GM21619 (cell line): Measurements from ENCODE around the gene JMJD8.

Experiments used
- ATAC-seq: cut with Tn5 transposase; IDR thresholded peaks from one replicate; pipeline ENCODE4 v1.9.1; 2021; ENCODE audit not compliant: unreplicated experiment

Gene JMJD8

DNA sequence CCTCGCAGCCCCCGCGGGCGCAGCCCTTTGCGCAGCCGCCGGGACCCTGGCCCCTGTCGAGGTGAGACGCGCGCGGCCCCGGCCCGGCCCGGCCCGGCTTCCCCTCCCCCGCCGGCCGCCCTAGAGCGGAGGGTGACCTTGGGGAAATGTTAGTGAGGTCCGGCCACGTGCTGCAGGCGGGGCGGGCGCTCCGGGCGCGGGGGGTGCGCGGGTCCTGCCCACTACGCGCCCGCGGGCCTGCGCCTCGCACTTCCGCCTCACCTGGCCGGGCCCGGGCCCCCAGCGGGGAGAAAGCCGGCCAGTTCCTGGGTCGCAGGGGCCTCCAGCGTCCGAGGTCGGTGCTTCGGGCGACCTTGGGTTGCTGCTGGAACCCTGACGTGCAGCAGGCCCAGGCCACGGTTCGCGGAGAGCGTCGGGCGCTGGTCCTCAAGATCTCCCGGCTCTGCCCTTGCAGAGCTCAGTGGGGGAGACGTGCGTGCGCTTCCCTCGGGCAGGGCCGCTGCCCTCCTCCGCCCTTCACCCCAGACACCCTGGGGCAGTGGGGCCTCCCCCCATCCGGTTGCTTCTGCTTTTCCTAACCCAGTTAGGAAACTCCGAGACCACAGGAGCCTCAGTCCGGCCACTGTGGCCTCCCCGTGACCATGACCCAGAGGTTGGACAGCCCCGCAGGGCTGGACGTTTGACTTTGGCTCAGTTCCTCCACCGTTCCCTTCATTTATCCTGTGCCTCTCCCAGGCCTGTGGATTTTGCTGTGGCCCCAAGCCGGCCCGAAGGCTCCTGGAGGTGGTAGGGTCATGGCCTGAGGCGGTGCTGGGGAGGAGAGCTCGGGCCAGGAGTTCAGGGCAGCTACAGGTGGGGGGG lies 41.7 kb downstream of the JMJD8 start:
- ATAC-seq: peak; percentile 34

DNA sequence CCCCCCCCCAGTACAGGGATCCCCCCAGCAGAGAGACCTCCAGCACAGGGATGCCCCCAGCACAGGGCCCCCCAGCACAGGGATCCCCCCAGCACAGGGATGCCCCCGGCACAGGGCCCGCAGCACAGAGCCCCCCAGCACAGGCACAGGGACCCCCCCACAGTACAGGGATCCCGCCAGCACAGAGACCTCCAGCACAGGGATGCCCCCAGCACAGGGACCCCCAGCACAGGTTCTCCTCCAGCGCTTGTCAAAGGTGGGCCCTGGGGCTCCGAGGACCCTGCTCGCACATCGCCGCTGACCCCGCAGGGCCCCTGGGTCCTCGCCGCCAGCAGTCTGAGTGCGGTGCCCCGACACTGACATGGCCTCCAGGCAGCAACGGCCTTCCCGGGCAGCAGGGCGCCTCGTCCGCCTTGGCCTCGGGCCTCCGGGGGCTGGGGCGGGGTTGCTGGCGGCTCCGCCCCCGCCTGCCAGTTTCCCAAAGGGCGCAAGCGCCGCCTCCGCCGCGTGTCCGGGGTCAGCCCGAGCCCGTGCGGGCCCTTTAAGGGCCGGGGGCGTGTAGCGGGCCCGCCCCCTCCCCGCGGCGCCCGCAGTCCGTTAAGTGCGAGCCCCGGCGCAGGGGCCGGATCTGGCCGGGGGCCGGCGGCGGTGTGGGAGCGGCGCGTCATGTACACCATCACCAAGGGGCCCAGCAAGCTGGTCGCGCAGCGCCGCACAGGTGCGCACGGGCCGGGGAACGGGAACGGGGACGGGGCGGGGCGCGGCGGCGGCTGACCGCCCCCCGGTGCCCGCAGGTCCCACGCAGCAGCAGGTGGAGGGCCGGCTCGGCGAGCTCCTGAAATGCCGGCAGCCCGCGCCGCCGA lies 42.6 kb downstream of the JMJD8 start, which contains the start of gene MCRIP2:
MCRIP2 (plus strand) TSS at position 503 of the 863 bp plus-strand sequence; CDS start at position 667, 164 bp downstream.
- ATAC-seq: peak; percentile 50

DNA sequence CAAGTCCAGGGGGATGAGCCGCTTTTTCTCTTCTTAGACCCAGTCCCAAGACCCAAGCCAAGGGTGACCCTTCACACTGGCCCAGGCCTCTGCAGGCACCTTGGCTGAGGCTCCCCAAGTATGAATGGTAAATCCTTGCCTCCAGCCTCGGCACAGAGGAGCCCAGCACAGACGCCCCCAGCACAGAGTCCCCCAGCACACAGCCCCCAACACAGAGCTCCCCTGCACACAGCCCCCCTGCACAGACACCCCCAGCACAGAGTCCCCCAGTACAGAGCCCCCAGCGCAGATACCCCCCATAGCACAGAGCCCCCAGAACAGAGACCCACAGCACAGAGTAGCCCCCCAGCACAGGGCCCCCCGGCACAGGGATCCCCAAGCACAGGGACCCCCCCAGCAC lies 43.5 kb downstream of the JMJD8 start:
- no peak for ATAC-seq

DNA sequence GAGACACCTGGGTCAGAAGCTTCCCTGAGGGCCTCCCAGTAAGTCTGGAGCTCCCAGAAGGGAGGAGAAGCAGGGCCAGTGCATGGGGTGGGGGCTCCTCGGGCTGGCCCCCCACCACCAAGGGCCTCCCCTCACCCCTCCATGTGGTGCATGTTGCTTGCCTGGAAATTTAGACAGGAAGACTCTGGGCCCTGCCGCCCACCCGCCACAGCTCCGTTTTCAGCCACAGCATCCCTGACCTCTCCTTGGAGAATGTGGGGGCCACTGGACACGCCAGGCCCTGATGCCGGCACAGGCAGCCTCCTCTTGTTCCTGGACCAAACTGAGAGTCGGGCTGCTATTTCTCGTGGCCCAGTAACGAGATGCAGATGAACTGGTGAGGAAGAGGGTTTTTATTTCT lies 45.3 kb downstream of the JMJD8 start:
- no peak for ATAC-seq

DNA sequence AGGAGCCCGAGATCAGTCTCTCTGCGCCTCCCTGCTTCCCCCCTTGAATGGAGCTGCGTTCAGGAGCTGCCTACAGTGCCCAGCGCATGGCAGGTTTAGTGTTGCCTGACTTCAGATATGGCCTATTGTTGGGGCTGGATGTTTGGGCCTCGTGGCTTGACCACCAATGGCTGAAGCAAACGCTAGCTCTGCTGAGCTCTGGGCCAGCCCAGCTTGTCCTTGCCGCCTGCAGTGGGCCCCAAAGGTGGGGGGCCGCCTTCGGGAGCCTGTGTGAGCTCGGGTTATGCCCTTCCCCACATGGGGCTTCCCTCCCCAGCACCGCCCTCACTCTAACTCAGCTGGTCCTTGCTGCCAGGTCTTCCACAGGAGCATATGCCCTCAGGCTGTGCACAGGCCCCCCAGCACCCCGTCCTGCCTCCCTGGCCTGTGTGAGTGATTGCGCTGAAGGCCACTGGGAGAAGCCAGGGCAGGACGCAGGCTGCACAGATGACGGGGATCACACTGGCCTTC lies 46.0 kb downstream of the JMJD8 start:
- no peak for ATAC-seq

DNA sequence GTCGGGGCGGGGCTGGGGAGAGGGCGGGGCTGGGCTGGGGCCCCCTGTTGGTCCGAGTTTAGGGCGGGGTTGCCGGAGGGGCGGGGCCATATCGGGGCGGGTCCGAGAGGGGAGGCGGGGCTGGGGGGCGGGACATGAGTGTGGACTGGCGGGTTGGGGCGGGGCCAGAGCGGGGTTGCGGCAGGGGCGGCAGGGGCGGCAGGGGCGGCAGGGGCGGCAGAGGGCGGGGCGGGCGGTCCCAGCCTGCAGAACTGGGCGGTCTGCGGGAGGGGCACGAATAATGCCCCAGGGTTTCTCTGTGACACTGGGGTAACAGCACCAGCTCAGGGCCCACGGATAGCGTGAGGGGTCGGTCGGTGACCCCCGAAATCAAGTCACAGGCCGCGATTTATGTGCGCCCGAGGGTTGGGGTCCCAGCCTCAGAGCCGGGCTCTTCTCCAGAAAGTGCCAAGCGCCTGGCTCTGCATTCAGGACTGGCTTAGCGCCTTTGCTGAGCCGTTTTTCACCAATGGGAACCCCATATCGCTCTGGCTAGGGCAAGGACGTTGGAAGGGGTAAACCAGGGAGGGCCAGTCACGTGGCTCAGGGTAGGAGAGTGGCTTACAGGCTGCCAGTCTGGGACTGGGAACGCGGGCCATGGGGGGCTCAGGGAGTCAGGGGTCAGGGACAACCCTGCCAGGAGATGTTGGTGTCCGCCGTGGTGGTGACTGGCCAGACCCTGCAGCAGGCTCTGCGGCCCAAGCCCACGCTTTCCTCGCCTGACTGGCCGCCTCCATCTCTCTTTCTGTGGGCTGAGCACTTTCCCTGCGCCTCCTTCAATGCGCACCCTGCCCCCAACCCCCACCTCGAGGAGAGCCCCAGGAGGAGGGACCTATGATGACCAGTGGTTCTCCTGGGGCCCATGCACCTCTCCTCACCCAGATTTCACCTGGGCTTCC lies 46.8 kb downstream of the JMJD8 start:
- no peak for ATAC-seq

DNA sequence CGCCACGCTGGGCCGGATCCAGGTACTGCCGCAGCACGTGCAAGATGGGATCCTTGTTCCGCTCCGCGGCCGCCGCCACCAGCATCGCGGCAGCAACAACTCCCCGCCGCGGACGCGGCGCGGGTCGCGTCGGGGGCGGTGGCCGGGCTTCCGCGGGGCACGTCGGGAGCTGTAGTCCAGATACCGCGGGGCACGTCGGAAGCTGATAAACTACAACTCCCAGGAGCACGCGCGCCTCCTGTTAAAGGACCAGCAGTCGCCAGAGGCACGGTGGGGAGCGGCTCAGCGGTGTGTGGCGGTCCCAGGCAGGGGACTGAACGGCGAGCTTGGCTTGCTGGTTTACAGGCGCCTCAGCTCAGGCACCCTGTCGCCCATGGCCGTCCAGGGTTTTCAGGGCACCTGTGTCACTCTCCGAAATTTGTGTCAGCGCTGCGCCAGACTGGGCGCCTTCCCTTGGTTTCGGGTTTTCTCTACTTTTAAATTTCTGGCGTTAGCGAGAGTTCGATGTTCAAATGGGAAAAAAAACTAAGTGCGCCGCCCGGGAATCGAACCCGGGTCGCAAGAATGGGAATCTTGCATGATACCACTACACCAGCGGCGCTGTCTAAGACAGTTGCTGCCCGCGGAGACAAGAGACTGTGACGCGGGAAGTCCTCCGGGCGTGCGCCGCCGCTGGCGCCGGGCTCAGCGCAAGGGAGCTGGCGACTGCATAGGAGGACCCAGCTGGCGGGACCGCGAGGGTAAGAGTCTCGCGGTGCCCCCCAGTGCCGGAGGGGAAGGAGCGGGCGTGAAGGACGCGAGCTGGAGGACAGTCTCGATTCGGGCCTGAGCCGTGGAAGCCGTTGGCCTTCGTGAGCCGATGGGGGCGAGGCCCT lies 47.7 kb downstream of the JMJD8 start, which contains the start of gene METTL26:
METTL26 (minus strand) TSS at position 100 of the 875 bp plus-strand sequence; CDS start at position 85, 15 bp downstream.
- ATAC-seq: peak; percentile 69

DNA sequence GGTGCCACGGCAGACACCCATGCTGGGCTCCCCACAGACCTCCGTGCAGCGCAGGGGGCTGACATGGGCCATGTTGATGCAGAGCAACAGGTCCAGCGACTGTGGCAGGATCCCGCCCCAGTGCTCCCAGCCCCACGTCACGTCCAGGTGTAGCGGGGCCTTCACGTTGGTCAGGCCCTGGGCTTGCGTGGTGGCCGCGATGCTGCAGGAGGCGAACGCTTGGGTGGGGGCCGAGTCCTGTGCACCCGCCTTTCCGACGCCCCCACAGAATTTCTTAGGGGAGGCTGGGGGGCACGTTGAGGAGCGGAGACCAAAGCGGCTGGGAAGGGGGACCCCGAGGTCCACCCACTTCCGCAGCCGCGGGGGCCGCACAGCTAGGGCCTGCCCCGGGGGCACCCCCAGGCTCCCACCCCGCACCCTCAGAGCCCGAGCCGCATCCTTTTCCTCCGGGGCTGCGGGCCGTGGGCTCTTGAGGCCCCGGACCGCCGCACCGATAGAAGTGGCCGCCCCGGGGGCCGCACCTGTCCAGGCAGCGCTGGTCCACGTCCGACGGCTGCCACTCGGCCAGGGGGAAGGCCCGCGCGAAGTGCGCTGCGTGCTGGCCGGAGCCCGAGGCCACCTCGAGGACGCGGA lies 48.4 kb downstream of the JMJD8 start:
- peak; percentile 12 for ATAC-seq

DNA sequence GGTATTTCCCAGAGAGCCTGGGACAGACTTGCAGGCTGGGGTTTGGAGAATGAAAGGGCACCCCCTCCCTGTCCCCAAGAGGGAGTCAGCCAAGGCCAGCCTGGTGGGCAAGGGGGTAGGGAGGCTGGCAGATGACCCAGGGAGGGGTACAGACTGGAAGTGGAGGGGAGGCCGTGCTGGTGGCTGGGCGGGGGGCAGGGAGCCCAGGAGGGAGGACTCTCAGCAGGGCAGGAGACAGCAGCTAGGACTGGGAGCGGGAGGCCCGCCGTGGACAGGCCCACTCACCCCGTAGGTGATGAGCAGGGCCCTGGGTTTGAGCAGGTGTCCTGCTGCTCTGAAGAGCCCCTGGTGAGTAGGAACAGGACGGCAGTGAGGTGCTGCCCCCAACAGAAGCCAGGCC lies 49.1 kb downstream of the JMJD8 start:
- no peak for ATAC-seq

DNA sequence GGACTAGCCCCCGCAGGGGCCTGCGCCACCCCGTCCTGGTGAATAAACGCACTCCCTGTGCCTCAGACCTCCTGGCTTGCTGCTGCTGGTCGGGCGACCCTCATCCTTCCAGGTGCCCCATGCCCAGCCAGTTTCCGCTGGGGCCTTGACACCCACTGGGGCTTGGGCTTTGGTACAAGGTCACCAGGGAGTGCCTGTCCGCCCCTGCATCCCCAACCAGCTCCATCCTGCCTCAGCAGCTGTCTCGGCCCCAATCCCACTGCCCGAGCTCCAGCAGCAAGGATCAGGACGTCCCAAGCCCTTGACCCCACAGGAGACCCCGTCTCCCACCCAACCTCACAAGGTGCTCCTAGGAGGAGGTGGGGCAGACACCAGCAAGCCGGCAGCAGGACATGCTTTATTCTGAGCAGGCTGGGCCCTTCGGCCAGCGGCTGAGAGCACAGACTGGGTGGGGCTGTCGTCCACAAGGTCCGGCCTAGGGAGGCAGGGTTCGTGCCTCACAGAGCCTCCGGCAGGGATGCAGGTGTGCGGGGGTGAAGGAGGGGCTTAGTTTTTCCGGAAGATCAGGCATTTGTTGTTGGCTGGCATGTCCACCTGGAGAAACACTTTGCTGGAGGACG lies 50.0 kb downstream of the JMJD8 start:
- ATAC-seq: no peak

DNA sequence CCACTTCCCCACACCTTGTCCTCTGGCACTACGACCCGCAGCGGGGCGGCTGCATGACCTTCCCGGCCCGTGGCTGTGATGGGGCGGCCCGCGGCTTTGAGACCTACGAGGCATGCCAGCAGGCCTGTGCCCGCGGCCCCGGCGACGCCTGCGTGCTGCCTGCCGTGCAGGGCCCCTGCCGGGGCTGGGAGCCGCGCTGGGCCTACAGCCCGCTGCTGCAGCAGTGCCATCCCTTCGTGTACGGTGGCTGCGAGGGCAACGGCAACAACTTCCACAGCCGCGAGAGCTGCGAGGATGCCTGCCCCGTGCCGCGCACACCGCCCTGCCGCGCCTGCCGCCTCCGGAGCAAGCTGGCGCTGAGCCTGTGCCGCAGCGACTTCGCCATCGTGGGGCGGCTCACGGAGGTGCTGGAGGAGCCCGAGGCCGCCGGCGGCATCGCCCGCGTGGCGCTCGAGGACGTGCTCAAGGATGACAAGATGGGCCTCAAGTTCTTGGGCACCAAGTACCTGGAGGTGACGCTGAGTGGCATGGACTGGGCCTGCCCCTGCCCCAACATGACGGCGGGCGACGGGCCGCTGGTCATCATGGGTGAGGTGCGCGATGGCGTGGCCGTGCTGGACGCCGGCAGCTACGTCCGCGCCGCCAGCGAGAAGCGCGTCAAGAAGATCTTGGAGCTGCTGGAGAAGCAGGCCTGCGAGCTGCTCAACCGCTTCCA lies 50.6 kb downstream of the JMJD8 start:
- ATAC-seq: no peak

DNA sequence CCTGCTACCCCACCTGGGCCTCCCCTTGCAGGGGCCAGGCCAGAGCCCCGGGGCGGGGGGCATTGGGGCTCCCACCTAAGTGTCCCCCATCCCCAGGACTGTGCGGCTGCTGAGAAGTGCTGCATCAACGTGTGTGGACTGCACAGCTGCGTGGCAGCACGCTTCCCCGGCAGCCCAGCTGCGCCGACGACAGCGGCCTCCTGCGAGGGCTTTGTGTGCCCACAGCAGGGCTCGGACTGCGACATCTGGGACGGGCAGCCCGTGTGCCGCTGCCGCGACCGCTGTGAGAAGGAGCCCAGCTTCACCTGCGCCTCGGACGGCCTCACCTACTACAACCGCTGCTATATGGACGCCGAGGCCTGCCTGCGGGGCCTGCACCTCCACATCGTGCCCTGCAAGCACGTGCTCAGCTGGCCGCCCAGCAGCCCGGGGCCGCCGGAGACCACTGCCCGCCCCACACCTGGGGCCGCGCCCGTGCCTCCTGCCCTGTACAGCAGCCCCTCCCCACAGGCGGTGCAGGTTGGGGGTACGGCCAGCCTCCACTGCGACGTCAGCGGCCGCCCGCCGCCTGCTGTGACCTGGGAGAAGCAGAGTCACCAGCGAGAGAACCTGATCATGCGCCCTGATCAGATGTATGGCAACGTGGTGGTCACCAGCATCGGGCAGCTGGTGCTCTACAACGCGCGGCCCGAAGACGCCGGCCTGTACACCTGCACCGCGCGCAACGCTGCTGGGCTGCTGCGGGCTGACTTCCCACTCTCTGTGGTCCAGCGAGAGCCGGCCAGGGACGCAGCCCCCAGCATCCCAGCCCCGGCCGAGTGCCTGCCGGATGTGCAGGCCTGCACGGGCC lies 51.4 kb downstream of the JMJD8 start:
- no peak for ATAC-seq

DNA sequence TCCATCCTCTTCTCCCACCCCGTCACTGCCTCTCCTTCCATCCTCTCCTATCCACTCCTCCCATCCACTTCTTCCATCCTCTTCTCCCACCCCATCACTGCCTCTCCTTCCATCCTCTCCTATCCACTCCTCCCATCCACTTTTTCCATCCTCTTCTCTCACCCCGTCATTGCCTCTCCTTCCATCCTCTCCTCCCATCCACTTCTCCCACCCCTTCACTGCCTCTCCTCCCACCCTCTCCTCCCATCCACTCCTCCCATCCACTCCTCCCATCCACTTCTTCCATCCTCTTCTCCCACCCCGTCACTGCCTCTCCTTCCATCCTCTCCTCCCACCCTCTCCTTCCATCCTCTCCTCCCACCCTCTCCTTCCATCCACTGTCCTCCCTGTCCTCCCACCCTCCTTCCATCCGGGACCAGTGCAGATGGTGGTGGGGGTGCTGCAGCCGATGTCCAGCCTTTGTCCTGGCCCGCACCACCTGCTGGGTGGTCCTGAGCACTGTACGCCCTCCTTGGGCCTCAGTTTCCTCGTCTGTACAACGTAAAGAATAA lies 52.3 kb downstream of the JMJD8 start:
- ATAC-seq: no peak
